Psoas muscle (tissue), 8 donors: ENCODE data around the gene EML4. TPM values are rescaled to one million over a fixed set of nuclear protein-coding genes. Genes with fewer than 3 reads are reported as not detected.

Experiments
- ATAC-seq, 4 donors: fragments of 200-7000 bp; cut with Tn5 transposase; one replicate each; pipeline ENCODE4 v1.9.1; 2020; ENCODE audit warnings: moderate library complexity in 3 of 4, mild to moderate bottlenecking in 2 of 4
- DNase-seq, 2 donors: peaks; one replicate each; pipeline ENCODE4 v3.0.0-alpha.2; 2020
- H3K27ac ChIP-seq: fragments of 200-600 bp; one replicate; pipeline ENCODE4 v1.8.0; 2022
- H3K27me3 ChIP-seq, 3 donors: fragments of 200-600 bp in 1 of 3; one replicate each; pipeline versions ENCODE4 v1.6.1 to v1.8.0; 2013 to 2022; ENCODE audit warnings: low read length in 2 of 3, mild to moderate bottlenecking in 2 of 3, moderate library complexity in 1 of 3; ENCODE audit not compliant: insufficient read depth in 3 of 3
- H3K36me3 ChIP-seq, 2 donors: fragments of 200-600 bp in 1 of 2; one replicate each; pipeline versions ENCODE4 v1.6.1 to v1.8.0; 2013 to 2022; ENCODE audit warnings: low read depth in 1 of 2, mild to moderate bottlenecking in 1 of 2, moderate library complexity in 1 of 2; ENCODE audit not compliant: insufficient read depth in 1 of 2
- H3K4me1 ChIP-seq: fragments of 200-600 bp; one replicate; pipeline ENCODE4 v1.8.0; 2022
- H3K4me3 ChIP-seq: fragments of 200-600 bp; one replicate; pipeline ENCODE4 v1.8.0; 2022; ENCODE audit warnings: mild to moderate bottlenecking
- H3K9me3 ChIP-seq: fragments of 200-600 bp; one replicate; pipeline ENCODE4 v1.8.0; 2022
- WGBS, 3 donors: extraction: QIAGEN DNeasy Blood & Tissue Kit; methylation state at CpG; one replicate each; pipeline versions ENCODE4 v1.1.6 to v1.1.7; 2013; 5-methylcytosine and 5-hydroxymethylcytosine counted together
- intact Hi-C, 2 donors: fragments of 100-400 bp; cut with DNase I; formaldehyde crosslinking; loops; one replicate each; pipeline versions ENCODE4 v1.11.0 to v1.14.2; 2022
- polyA plus RNA-seq, 3 donors: library from polyadenylated mRNA; stranded (reverse); fragments of 200-250 nt; gene quantifications; one replicate each; pipeline ENCODE4 v1.2.3, GENCODE V29; 2013
- total RNA-seq, 4 donors: library from RNA; stranded (reverse); fragmentation: NEBNext Ultra II Directional in 2 of 4; extraction: Animal tissue kit (Norgen Biotek cat#: 25700) in 2 of 4; gene quantifications; one replicate each; pipeline versions ENCODE4 v1.2.1 to v1.2.4, GENCODE V29; 2021 to 2023
- TF ChIP-seq, protein P1 (sequence below): fragments of 200-600 bp; IDR thresholded peaks from one replicate; pipeline ENCODE4 v1.8.0; 2022; ENCODE audit warnings: antibody characterized with exemption
- donor health status: healthy with polysubstance abuse.
- donor health status: DM: no; HTN: no; CAD: no; lungs with moderate emphysema.
- donor health status: Bipolar disorder and iron deficiency.
- donor health status: healthy.
- donor health status: DM: yes; HTN: yes; CAD: no.
- donor health status: DM: no; HTN: no; CAD: no.
- donor health status: DM: no; HTN: no; CAD: no.
- donor health status: DM: yes; HTN: yes; CAD: no.

Gene EML4
- total and polyA plus RNA-seq, 7 donors: 2.7 to 8.9 (median 5.0) TPM

DNA sequence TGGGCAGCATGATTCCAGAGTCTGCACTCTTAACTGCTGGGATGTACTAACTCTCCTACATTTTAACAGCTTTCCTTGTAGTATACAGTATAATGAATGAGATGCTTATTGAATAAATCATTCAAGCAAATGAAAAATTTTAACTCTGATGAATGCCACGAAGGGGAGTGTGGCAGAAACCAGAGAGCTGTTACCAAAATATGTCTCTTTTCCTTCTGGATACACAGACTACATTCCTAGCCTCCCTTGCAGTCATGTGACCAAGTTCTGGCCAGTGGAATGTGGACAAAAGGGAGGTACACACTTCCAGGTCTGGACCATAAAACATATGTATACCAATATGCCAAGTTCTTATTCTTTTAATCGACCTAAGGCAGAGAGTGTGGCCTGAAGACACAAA is 1.7 kb upstream of the EML4 start:
- TF ChIP-seq, protein P1, sequence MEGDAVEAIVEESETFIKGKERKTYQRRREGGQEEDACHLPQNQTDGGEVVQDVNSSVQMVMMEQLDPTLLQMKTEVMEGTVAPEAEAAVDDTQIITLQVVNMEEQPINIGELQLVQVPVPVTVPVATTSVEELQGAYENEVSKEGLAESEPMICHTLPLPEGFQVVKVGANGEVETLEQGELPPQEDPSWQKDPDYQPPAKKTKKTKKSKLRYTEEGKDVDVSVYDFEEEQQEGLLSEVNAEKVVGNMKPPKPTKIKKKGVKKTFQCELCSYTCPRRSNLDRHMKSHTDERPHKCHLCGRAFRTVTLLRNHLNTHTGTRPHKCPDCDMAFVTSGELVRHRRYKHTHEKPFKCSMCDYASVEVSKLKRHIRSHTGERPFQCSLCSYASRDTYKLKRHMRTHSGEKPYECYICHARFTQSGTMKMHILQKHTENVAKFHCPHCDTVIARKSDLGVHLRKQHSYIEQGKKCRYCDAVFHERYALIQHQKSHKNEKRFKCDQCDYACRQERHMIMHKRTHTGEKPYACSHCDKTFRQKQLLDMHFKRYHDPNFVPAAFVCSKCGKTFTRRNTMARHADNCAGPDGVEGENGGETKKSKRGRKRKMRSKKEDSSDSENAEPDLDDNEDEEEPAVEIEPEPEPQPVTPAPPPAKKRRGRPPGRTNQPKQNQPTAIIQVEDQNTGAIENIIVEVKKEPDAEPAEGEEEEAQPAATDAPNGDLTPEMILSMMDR: no peak
- Histone ChIP-seq H3K9me3 (no peaks in the 10 kb centered on the region), H3K36me3 (no peaks in the 10 kb centered on the region), H3K27me3 (no peaks in the 10 kb centered on the region), H3K4me3 (no peak overlapping the region), H3K27ac (no peak overlapping the region), H3K4me1 (peaks cover 22% of the 10 kb centered on the region)
- intact Hi-C loops: no loop called here
- DNase-seq: no peak
- WGBS, 3 donors: 29 to 35% (median 30%) methylated on average over 2 of the region's 2 CpGs
- ATAC-seq: no peak

DNA sequence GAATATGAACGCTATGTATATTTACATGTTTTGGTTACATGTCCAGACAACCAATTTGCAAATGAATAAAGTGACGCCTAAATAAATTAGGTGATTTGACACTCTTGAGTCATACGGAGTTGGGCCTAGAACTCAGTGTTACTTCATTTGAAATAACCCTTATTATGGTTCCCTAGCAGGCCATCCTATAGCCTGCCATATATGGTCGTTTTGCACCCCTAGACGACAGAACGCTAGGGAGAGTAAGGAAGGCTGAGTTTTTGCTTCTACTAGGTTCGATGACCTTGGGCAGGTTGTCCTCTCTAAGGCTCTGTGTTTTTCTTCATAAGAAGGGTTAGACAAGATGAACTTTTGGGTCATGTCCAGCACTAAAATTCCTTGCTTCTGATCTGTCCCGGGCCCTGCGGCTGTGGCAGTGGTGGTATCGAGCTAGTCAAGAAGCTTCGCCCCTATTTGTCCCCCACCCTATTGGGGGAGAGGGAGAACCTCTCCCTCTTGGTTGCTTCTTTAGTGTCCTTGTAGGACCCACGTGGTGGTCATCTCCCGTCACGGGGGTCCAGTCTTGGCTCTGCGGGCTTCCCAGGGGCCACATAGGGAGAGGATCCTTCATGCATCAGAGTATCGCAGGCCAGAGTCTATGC is 574 bp upstream of the EML4 start:
- 74 to 77% (median 76%) methylated on average over 16 of the region's 16 CpGs for WGBS, 3 donors
- Histone ChIP-seq H3K27ac (peak overlapping the region; percentile 48), H3K36me3 (no peaks in the 10 kb centered on the region), H3K4me1 (peaks cover 22% of the 10 kb centered on the region), H3K4me3 (peak overlapping the region; percentile 94), H3K27me3 (no peaks in the 10 kb centered on the region), H3K9me3 (no peaks in the 10 kb centered on the region)
- intact Hi-C loops: no loop called here
- TF ChIP-seq, protein P1: no peak
- peak in 1 of 4 donors; percentile 3 for ATAC-seq
- no peak for DNase-seq

GRCh38 chr2:42169874-42170521 is 845 bp downstream of the EML4 start:
- intact Hi-C loops: loop anchor here in 1 of 2 donors (5.0 kb wide), 1 partner anchor 52 kb away; no protein-coding TSS in a partner anchor
- Histone ChIP-seq H3K27ac (peak overlapping the region; percentile 86), H3K4me3 (peak overlapping the region; percentile 94), H3K4me1 (peaks cover 22% of the 10 kb centered on the region), H3K27me3 (no peaks in the 10 kb centered on the region), H3K36me3 (no peaks in the 10 kb centered on the region), H3K9me3 (no peaks in the 10 kb centered on the region)
- DNase-seq: no peak
- WGBS, 3 donors: 3 to 7% (median 4%) methylated on average over 9 to 10 of the region's 10 CpGs
- TF ChIP-seq, protein P1: no peak
- ATAC-seq: peak in 2 of 4 donors; percentile 5 to 27

- no peak for ATAC-seq
- Histone ChIP-seq H3K27me3 (no peaks in the 10 kb centered on the region), H3K27ac (no peak overlapping the region), H3K36me3 (no peaks in the 10 kb centered on the region), H3K4me1 (peaks cover 22% of the 10 kb centered on the region), H3K4me3 (peak overlapping the region; percentile 94), H3K9me3 (no peaks in the 10 kb centered on the region)
- 73 to 84% (median 83%) methylated on average over 9 of the region's 9 CpGs for WGBS, 3 donors
- intact Hi-C loops: loop anchor here in 1 of 2 donors (5.0 kb wide), 1 partner anchor 51 kb away; no protein-coding TSS in a partner anchor
- TF ChIP-seq, protein P1: no peak
- DNase-seq: no peak
These were observed 1.7 kb downstream of the EML4 start for GRCh38 chr2:42170619-42171395.
